GM12873 (cell line): ENCODE results near the gene OSTM1.

Source experiments
- CTCF ChIP-seq: IDR thresholded peaks from 2 replicates; pipeline ENCODE4 v1.5.1; 2012; ENCODE audit warnings: low read depth, mild to moderate bottlenecking, moderate library complexity, low read length, control low read depth; ENCODE audit not compliant: insufficient read depth; ENCODE audit errors: missing control alignments

The OSTM1 gene

GRCh38 chr6:108013787-108014439 lies 60.6 kb downstream of the OSTM1 start:
- TF ChIP-seq CTCF, result no peak

GRCh38 chr6:108009894-108010293 lies 64.6 kb downstream of the OSTM1 start:
- TF ChIP-seq CTCF, result no peak

GRCh38 chr6:108008363-108008762 lies 66.2 kb downstream of the OSTM1 start:
- no peak for TF ChIP-seq CTCF

- no peak for TF ChIP-seq CTCF
These were observed 68.6 kb downstream of the OSTM1 start for GRCh38 chr6:108005961-108006360.

GRCh38 chr6:108004861-108005260 lies 69.7 kb downstream of the OSTM1 start:
- TF ChIP-seq CTCF, result no peak

- no peak for TF ChIP-seq CTCF
These were observed 71.9 kb downstream of the OSTM1 start for GRCh38 chr6:108002365-108003221.

GRCh38 chr6:108001696-108002231 lies 72.8 kb downstream of the OSTM1 start:
- no peak for TF ChIP-seq CTCF
